Ishikawa (cell line): Measurements from ENCODE around the gene SHB.

Experiments
- EGR1 ChIP-seq: IDR thresholded peaks from 2 replicates; pipeline ENCODE4 v1.6.1; 2012
- EP300 ChIP-seq: IDR thresholded peaks from 2 replicates; pipeline ENCODE4 v1.6.1; 2012; ENCODE audit warnings: borderline replicate concordance
- FOXM1 ChIP-seq: IDR thresholded peaks from 2 replicates; pipeline ENCODE4 v1.6.1; 2012; ENCODE audit warnings: low read depth, borderline replicate concordance
- NFIC ChIP-seq: IDR thresholded peaks from 2 replicates; pipeline ENCODE4 v1.6.1; 2012
- RAD21 ChIP-seq: IDR thresholded peaks from 2 replicates; pipeline ENCODE4 v1.6.1; 2012; ENCODE audit warnings: low read depth
- TAF1 ChIP-seq: IDR thresholded peaks from 2 replicates; pipeline ENCODE4 v1.6.1; 2012; ENCODE audit warnings: low read depth, mild to moderate bottlenecking
- TCF12 ChIP-seq: IDR thresholded peaks from 2 replicates; pipeline ENCODE4 v1.6.1; 2012; ENCODE audit warnings: low read depth
- YY1 ChIP-seq: IDR thresholded peaks from 2 replicates; pipeline ENCODE4 v1.6.1; 2012; ENCODE audit warnings: low read depth

- no peak for TF ChIP-seq NFIC
- TF ChIP-seq EP300, result no peak
- TF ChIP-seq RAD21, result no peak
- TF ChIP-seq TAF1, result no peak
- no peak for TF ChIP-seq TCF12
- no peak for TF ChIP-seq EGR1
- no peak for TF ChIP-seq YY1
- TF ChIP-seq FOXM1, result no peak
Measured at GRCh38 chr9:37873955-37874354, 195.1 kb downstream of the SHB start.
